ENCODE data around the gene FCHO1. TPM values are rescaled to one million over a fixed set of nuclear protein-coding genes. Genes with fewer than 3 reads are reported as not detected.

FCHO1 gene
- total RNA-seq, 1 donor from 2014 or later: 15.5 TPM

DNA sequence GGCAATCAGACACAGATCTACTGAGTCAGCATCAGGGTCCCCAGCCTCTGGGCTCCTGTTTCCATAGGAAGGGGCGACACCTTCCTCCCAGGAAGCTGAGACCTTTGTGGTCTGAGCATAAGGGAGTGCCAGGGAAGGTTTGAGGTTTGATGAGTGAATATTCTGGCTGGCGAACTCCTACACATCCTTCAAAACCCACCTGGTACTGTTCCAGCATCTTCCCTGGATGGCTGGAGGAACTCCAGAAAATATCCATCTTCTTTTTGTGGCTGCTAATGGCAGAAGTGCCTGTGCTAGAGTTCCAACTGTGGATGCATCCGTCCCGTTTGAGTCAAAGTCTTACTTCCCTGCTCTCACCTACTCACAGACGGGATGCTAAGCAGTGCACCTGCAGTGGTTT is 60.8 kb downstream of the FCHO1 start:
- no peak for DNase-seq (ENCODE audit: low spot score)
- no peak overlapping the region for H3K9ac ChIP-seq
- Mint-ChIP-seq H3K27ac (peak overlapping the region; percentile 6), H3K27me3 (ENCODE audit: insufficient read depth, low read depth) (peaks cover 7% of the 10 kb centered on the region), H3K4me1 (no peaks in the 10 kb centered on the region), H3K9me3 (no peaks in the 10 kb centered on the region), H3K4me3 (no peak overlapping the region), H3K36me3 (no peaks in the 10 kb centered on the region)
- no peaks in the 10 kb centered on the region for H3K4me1 ChIP-seq
- H3K27ac ChIP-seq: no peak overlapping the region
- no peak for TF ChIP-seq EZH2 (IDR thresholded peaks at IDR 0.05)
- TF ChIP-seq, protein P1, sequence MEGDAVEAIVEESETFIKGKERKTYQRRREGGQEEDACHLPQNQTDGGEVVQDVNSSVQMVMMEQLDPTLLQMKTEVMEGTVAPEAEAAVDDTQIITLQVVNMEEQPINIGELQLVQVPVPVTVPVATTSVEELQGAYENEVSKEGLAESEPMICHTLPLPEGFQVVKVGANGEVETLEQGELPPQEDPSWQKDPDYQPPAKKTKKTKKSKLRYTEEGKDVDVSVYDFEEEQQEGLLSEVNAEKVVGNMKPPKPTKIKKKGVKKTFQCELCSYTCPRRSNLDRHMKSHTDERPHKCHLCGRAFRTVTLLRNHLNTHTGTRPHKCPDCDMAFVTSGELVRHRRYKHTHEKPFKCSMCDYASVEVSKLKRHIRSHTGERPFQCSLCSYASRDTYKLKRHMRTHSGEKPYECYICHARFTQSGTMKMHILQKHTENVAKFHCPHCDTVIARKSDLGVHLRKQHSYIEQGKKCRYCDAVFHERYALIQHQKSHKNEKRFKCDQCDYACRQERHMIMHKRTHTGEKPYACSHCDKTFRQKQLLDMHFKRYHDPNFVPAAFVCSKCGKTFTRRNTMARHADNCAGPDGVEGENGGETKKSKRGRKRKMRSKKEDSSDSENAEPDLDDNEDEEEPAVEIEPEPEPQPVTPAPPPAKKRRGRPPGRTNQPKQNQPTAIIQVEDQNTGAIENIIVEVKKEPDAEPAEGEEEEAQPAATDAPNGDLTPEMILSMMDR (IDR thresholded peaks at IDR 0.05): no peak
- no peak for TF ChIP-seq EZH2phosphoT487 (IDR thresholded peaks at IDR 0.05)
- H2AFZ ChIP-seq (replicated peaks): no peak overlapping the region
- no peaks in the 10 kb centered on the region for H3K9me3 ChIP-seq (ENCODE audit: low read depth)
- no peaks in the 10 kb centered on the region for H3F3A ChIP-seq (ENCODE audit: low read depth)
- no peaks in the 10 kb centered on the region for H3K27me3 ChIP-seq
- no peaks in the 10 kb centered on the region for H3K36me3 ChIP-seq
- no peaks in the 10 kb centered on the region for H3K79me2 ChIP-seq (ENCODE audit: low read depth)
- no peak overlapping the region for H3K4me2 ChIP-seq
- no peaks in the 10 kb centered on the region for H4K20me1 ChIP-seq (ENCODE audit: low read depth)
- no peak overlapping the region for H3K4me3 ChIP-seq

DNA sequence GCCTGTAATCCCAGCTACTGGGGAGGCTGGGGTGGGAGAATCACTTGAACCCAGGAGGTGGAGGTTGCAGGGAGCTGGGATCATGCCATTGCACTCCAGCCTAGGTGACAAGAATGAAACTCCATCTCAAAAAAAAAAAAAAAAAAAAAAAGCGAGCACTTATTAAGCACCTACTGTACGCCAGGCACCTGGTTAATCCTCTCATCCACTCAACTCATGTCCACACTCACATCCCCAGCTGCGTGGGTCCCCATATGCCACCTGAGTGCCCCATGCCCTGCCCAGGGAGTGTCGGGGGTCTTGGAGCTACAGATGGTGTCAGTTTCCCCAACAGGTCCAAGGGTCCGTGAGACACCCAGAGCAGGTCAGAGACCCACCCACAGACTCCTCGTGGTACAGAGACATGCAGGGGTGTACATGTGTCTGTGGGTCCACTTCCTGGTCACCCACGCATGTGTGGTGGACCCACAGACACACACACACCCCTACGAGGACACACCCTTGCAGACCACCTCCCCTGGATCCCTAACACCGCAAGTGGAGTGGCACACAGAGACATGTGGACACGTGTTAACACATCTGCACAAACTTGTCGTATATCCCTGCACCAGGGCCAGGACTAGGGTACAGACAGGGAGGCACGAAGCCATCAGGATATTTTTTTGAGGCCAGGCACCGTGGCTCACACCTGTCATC is 66.5 kb downstream of the FCHO1 start:
- Mint-ChIP-seq H3K27me3 (ENCODE audit: insufficient read depth, low read depth) (peaks cover 2% of the 10 kb centered on the region), H3K36me3 (no peaks in the 10 kb centered on the region), H3K9me3 (no peaks in the 10 kb centered on the region), H3K4me3 (no peak overlapping the region), H3K27ac (no peak overlapping the region), H3K4me1 (no peaks in the 10 kb centered on the region)
- no peak overlapping the region for H3K4me3 ChIP-seq
- no peak overlapping the region for H3K27ac ChIP-seq
- H3K9ac ChIP-seq: no peak overlapping the region
- H4K20me1 ChIP-seq (ENCODE audit: low read depth): no peaks in the 10 kb centered on the region
- no peaks in the 10 kb centered on the region for H3K9me3 ChIP-seq (ENCODE audit: low read depth)
- no peak overlapping the region for H2AFZ ChIP-seq (replicated peaks)
- no peaks in the 10 kb centered on the region for H3K27me3 ChIP-seq
- H3F3A ChIP-seq (ENCODE audit: low read depth): no peaks in the 10 kb centered on the region
- no peak for DNase-seq (ENCODE audit: low spot score)
- no peak overlapping the region for H3K4me2 ChIP-seq
- no peak for TF ChIP-seq EZH2phosphoT487 (IDR thresholded peaks at IDR 0.05)
- TF ChIP-seq, protein P1 (IDR thresholded peaks at IDR 0.05): no peak
- TF ChIP-seq EZH2 (IDR thresholded peaks at IDR 0.05): no peak
- no peaks in the 10 kb centered on the region for H3K36me3 ChIP-seq
- no peaks in the 10 kb centered on the region for H3K79me2 ChIP-seq (ENCODE audit: low read depth)
- no peaks in the 10 kb centered on the region for H3K4me1 ChIP-seq

DNA sequence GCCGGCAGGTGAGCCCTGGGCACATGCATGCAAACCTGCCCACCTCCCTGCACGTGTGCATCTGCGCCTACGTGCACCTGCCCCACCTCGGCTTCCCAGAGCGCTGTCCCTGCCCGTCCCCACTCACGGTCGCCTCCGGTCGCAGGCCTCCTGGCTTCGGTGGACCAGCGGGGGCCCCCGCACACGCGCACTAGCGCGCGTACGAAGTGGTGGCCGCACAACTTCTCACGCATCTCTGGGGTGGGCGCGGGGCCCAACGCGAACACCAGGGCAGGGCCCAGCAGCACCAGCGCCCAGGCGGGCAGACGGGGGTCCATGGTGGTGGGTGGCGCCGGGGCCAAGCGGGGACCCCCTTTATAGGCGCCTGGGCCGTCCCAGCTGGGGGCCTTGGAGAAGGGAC is 69.9 kb downstream of the FCHO1 start, which contains the start of gene INSL3:
Gene INSL3 (minus strand): TSS at position 330 of the 400 bp plus-strand sequence. CDS start 13 bp downstream, at position 317.
- Histone ChIP-seq H3K27ac (no peak within 1 kb of the TSS), H3F3A (ENCODE audit: low read depth) (no peaks in the 10 kb centered on the region), H4K20me1 (ENCODE audit: low read depth) (no peaks in the 10 kb centered on the region), H3K36me3 (no peaks in the 10 kb centered on the region), H3K4me2 (no peak within 1 kb of the TSS), H3K4me1 (no peaks in the 10 kb centered on the region), H3K27me3 (no peaks in the 10 kb centered on the region), H3K4me3 (no peak within 1 kb of the TSS), H2AFZ (replicated peaks) (no peak within 1 kb of the TSS), H3K9ac (no peak within 1 kb of the TSS), H3K9me3 (ENCODE audit: low read depth) (no peaks in the 10 kb centered on the region), H3K79me2 (ENCODE audit: low read depth) (no peaks in the 10 kb centered on the region)
- DNase-seq (ENCODE audit: low spot score): no peak
- TF ChIP-seq EZH2 (IDR thresholded peaks at IDR 0.05) (no peak), EZH2phosphoT487 (IDR thresholded peaks at IDR 0.05) (no peak)
- TF ChIP-seq, protein P1 (IDR thresholded peaks at IDR 0.05): no peak
- Mint-ChIP-seq H3K9me3 (no peaks in the 10 kb centered on the region), H3K4me3 (no peak within 1 kb of the TSS), H3K4me1 (no peaks in the 10 kb centered on the region), H3K36me3 (no peaks in the 10 kb centered on the region), H3K27ac (no peak within 1 kb of the TSS), H3K27me3 (ENCODE audit: insufficient read depth, low read depth) (peaks cover 2% of the 10 kb centered on the region)

All from neural progenitor cell (in vitro differentiated cells).